ENCODE measurements around the gene NRARP. TPM values are rescaled to one million over a fixed set of nuclear protein-coding genes. Genes with fewer than 3 reads are reported as not detected.
"Not testable (repeated sequence)": the region's sequence is repeated elsewhere in the genome, so short reads cannot be mapped to it uniquely, and the experiment has no call there.

The NRARP gene
- total RNA-seq, 4 donors from 2014 or later: 28.5 to 49.2 (median 41.0) TPM

DNA sequence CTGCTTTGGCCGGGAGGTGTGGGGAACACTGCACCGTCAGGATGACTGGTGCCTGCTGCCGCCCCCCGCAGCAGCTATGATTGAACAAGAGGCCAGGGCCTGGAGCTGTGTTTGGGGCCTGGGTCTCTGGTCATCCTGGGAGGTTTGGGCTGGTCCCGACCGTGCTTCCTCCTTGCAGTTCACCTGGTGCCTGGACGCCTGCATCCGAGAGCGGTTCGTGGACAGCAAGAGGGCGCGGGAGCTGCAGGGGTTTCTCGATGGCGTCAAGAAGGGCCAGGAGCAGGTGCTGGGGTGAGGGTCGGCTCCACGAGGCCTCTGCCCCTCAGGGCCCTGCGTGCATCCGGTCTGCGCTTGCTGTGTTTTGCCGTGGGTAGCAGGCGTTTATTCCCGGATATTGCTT is 38.0 kb downstream of the NRARP start:
- no peak for DNase-seq (ENCODE audit: low spot score in 2 of 2)

GRCh38 chr9:137263506-137263905 is 38.6 kb downstream of the NRARP start:
- TF ChIP-seq CTCF (IDR thresholded peaks at IDR 0.05): no peak
- no peak for TF ChIP-seq POLR2A (IDR thresholded peaks at IDR 0.05)
- H3K4me3 ChIP-seq (ENCODE audit: low read depth, poor library complexity, severe bottlenecking): no peak overlapping the region
- WGBS, 2 donors: 82 to 86% methylated on average over 10 of the region's 10 CpGs
- intact Hi-C loops (cut with DNase I; ENCODE audit: low total_unique reads): no loop called here
- no peak for DNase-seq (ENCODE audit: low spot score in 2 of 2)

More for the DNA sequence above, 38.0 kb downstream of the NRARP start:
- 92 to 94% methylated on average over 18 to 22 of the region's 22 CpGs for WGBS, 2 donors
- no peak overlapping the region for H3K4me3 ChIP-seq (ENCODE audit: low read depth, poor library complexity, severe bottlenecking)
- intact Hi-C loops (cut with DNase I; ENCODE audit: low total_unique reads): no loop called here
- TF ChIP-seq POLR2A (IDR thresholded peaks at IDR 0.05) (no peak), CTCF (IDR thresholded peaks at IDR 0.05) (no peak)

DNA sequence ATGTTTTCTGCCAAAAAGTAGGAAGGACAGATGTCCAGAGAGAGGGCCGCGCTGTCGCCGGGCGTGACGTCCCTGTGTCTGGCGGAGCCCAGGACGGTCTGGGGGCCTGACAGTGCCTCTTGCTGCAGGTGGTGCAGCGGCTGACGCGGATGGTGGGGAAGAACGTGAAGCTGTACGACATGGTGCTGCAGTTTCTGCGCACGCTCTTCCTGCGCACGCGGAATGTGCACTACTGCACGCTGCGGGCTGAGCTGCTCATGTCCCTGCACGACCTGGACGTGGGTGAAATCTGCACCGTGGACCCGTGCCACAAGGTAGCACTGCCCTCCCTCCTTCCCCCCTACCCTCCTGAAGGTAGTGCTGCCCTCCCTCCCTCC is 39.2 kb downstream of the NRARP start:
- intact Hi-C loops (cut with DNase I; ENCODE audit: low total_unique reads): no loop called here
- 86 to 90% methylated on average over 24 of the region's 24 CpGs for WGBS, 2 donors
- no peak for TF ChIP-seq CTCF (IDR thresholded peaks at IDR 0.05)
- no peak for TF ChIP-seq POLR2A (IDR thresholded peaks at IDR 0.05)
- no peak overlapping the region for H3K4me3 ChIP-seq (ENCODE audit: low read depth, poor library complexity, severe bottlenecking)
- no peak for DNase-seq (ENCODE audit: low spot score in 2 of 2)

DNA sequence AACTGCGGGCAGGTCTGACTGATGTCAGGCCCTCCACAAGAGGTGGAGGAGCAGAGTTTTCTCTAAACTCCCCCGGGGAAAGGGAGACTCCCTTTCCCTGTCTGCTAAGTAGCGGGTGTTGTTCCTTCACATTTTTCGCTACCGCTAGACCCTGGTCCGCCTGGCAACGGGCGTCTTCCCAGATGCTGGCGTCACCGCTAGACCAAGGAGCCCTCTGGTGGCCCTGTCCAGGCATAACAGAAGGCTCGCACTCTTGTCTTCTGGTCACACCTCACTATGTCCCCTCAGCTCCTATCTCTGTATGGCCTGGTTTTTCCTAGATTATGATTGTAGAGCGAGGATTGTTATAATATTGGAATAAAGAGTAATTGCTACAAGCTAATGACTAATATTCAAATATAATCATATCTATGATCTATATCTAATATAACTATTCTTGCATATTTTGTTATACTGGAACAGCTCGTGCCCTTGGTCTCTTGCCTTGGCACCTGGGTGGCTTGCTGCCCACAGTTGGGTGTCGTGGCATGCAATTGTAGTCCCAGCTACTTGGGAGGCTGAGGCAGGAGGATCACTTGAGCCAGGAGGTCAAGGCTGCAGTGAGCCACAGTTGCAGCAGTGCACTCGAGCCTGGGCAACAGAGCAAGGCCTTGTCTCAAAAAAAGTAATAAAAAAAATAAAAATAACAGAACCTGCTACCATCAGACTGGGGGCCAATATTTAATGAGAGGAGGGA is 39.7 kb downstream of the NRARP start:
- DNase-seq (ENCODE audit: low spot score in 2 of 2); H3K4me3 ChIP-seq (ENCODE audit: low read depth, poor library complexity, severe bottlenecking); intact Hi-C loops (cut with DNase I; ENCODE audit: low total_unique reads): not testable (repeated sequence)
- WGBS, 2 donors: 46 to 55% methylated on average over 7 to 10 of the region's 15 CpGs

DNA sequence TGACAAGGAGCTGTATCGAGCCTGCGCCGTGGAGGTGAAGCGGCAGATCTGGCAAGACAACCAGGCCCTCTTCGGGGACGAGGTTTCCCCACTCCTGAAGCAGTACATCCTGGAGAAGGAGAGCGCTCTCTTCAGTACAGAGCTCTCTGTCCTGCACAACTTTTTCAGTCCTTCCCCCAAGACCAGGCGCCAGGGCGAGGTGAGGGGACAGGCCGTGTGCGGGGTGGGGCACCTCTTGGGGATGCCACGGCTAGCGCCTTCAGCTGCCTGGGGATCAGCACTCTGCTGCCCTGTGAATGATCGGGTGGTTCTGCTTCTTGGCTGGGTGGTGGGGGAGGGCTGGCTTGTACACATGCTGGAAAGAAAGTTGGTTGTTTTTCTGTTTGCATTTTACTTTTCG is 45.2 kb downstream of the NRARP start:
- no peak for DNase-seq (ENCODE audit: low spot score in 2 of 2)
- TF ChIP-seq CTCF (IDR thresholded peaks at IDR 0.05) (no peak), POLR2A (IDR thresholded peaks at IDR 0.05) (no peak)
- intact Hi-C loops (cut with DNase I; ENCODE audit: low total_unique reads): no loop called here
- no peak overlapping the region for H3K4me3 ChIP-seq (ENCODE audit: low read depth, poor library complexity, severe bottlenecking)
- WGBS, 2 donors: 86 to 88% methylated on average over 15 of the region's 15 CpGs

- TF ChIP-seq CTCF (IDR thresholded peaks at IDR 0.05): no peak
- no peak for TF ChIP-seq POLR2A (IDR thresholded peaks at IDR 0.05)
- no peak for DNase-seq (ENCODE audit: low spot score in 2 of 2)
These were observed 45.7 kb downstream of the NRARP start for GRCh38 chr9:137256362-137256761.

More at GRCh38 chr9:137256362-137256761, 45.7 kb downstream of the NRARP start:
- intact Hi-C loops (cut with DNase I; ENCODE audit: low total_unique reads): no loop called here
- no peak overlapping the region for H3K4me3 ChIP-seq (ENCODE audit: low read depth, poor library complexity, severe bottlenecking)
- 80 to 81% methylated on average over 15 of the region's 15 CpGs for WGBS, 2 donors
